ENCODE data around the gene RNF5. TPM values are rescaled to one million over a fixed set of nuclear protein-coding genes. Genes with fewer than 3 reads are reported as not detected.
A peak's percentile ranks its signal among the peaks of the same experiment; 100 is the strongest.

RNF5 gene
- total RNA-seq, 1 donor from 2014 or later = 79.9 TPM

- DNase-seq (ENCODE audit: low read depth) = no peak
- TF ChIP-seq CTCF (conservative IDR thresholded peaks at IDR 0.05; ENCODE audit: low read depth, low read length) = no peak
- no peak overlapping the region for H3K4me3 ChIP-seq (ENCODE audit: low read depth, low read length)
Observed at GRCh38 chr6:32170294-32170693, 7.9 kb upstream of the RNF5 start.

GRCh38 chr6:32171234-32171633 lies 7.0 kb upstream of the RNF5 start:
- DNase-seq (ENCODE audit: low read depth) = no peak
- TF ChIP-seq CTCF (conservative IDR thresholded peaks at IDR 0.05; ENCODE audit: low read depth, low read length) = no peak
- H3K4me3 ChIP-seq (ENCODE audit: low read depth, low read length) = no peak overlapping the region

GRCh38 chr6:32173051-32173727 lies 5.0 kb upstream of the RNF5 start:
- TF ChIP-seq CTCF (conservative IDR thresholded peaks at IDR 0.05; ENCODE audit: low read depth, low read length) = no peak
- DNase-seq (ENCODE audit: low read depth) = no peak
- no peak overlapping the region for H3K4me3 ChIP-seq (ENCODE audit: low read depth, low read length)

GRCh38 chr6:32174416-32174815 lies 3.8 kb upstream of the RNF5 start:
- peak overlapping the region; percentile 99 for H3K4me3 ChIP-seq (ENCODE audit: low read depth, low read length)
- no peak for TF ChIP-seq CTCF (conservative IDR thresholded peaks at IDR 0.05; ENCODE audit: low read depth, low read length)
- DNase-seq (ENCODE audit: low read depth) = no peak

- no peak for TF ChIP-seq CTCF (conservative IDR thresholded peaks at IDR 0.05; ENCODE audit: low read depth, low read length)
- DNase-seq (ENCODE audit: low read depth) = no peak
- H3K4me3 ChIP-seq (ENCODE audit: low read depth, low read length) = peak overlapping the region; percentile 99
Observed at GRCh38 chr6:32175322-32175710, 2.9 kb upstream of the RNF5 start.

GRCh38 chr6:32175711-32176475 lies 2.3 kb upstream of the RNF5 start, which contains the start of gene AGPAT1:
TSS of gene AGPAT1 (minus strand) at chr6:32176084. CDS start at chr6:32171496, 4,588 bp downstream.
- peak within 1 kb of the TSS; percentile 99 for H3K4me3 ChIP-seq (ENCODE audit: low read depth, low read length)
- no peak for TF ChIP-seq CTCF (conservative IDR thresholded peaks at IDR 0.05; ENCODE audit: low read depth, low read length)
- DNase-seq (ENCODE audit: low read depth) = no peak
